T-cell (primary cell): ENCODE results near the gene UCHL5. TPM values are rescaled to one million over a fixed set of nuclear protein-coding genes. Genes with fewer than 3 reads are reported as not detected.

Source experiments
- ATAC-seq, 4 experiments: fragments of 200-7000 bp in 3 of 4; fragments of 150-1000 bp in 1 of 4; cut with Tn5 transposase; replicated peaks in 1 of 4; 1 replicate in 3 of 4; 2 replicates in 1 of 4; pipeline ENCODE4 v1.10.0; 2021; ENCODE audit warnings: moderate library complexity in 3 of 4, mild to moderate bottlenecking in 2 of 4, moderate number of reproducible peaks in 1 of 4
- CTCF ChIA-PET, 2 donors: fragments of 300-600 bp; sonication (Branson Sonifier 250); formaldehyde crosslinking; loops; one replicate each; lab custom pipeline; 2022; ENCODE audit warnings: antibody characterized with exemption in 2 of 2; lab: Charles Lee
- POLR2A ChIA-PET, 2 donors: fragments of 300-600 bp; sonication (Branson Sonifier 250); formaldehyde crosslinking; loops; one replicate each; lab custom pipeline; 2022; ENCODE audit warnings: antibody characterized with exemption in 2 of 2; lab: Charles Lee
- DNase-seq, 35 experiments: peaks; one replicate each; pipeline versions ENCODE4 v3.0.0 to v3.0.0-alpha.2; 2013 to 2023
- H3K27ac ChIP-seq: one replicate; pipeline ENCODE4 v1.5.1; 2013; ENCODE audit warnings: low read length
- H3K27me3 ChIP-seq, 2 experiments: replicated peaks in 1 of 2; 1 replicate in 1 of 2; 2 replicates in 1 of 2; pipeline versions ENCODE4 v1.6.1 to v1.7.0; 2013; ENCODE audit warnings: low read length in 1 of 2, mixed read lengths in 1 of 2; ENCODE audit not compliant: control insufficient read depth in 2 of 2, insufficient read depth in 2 of 2; ENCODE audit errors: extremely low read depth in 1 of 2
- H3K36me3 ChIP-seq, 2 donors: 1 replicate in 1 of 2; 2 replicates in 1 of 2; pipeline versions ENCODE4 v1.6.1 to v1.7.0; 2013; ENCODE audit warnings: low read length in 1 of 2; ENCODE audit not compliant: control insufficient read depth in 2 of 2, insufficient read depth in 1 of 2; ENCODE audit errors: extremely low read depth in 1 of 2
- H3K4me1 ChIP-seq, 2 experiments: 1 replicate in 1 of 2; 2 replicates in 1 of 2; pipeline versions ENCODE4 v1.6.1 to v1.7.0; 2013; ENCODE audit warnings: low read length in 2 of 2, mixed read lengths in 1 of 2; ENCODE audit not compliant: insufficient read depth in 2 of 2, control insufficient read depth in 1 of 2; ENCODE audit errors: extremely low read depth in 1 of 2
- H3K4me3 ChIP-seq, 2 donors: 1 replicate in 1 of 2; 2 replicates in 1 of 2; pipeline versions ENCODE4 v1.5.1 to v1.7.0; 2013; ENCODE audit warnings: mild to moderate bottlenecking in 2 of 2, low read length in 1 of 2, moderate library complexity in 1 of 2; ENCODE audit not compliant: control insufficient read depth in 1 of 2; ENCODE audit errors: extremely low read depth in 1 of 2
- H3K9me3 ChIP-seq: 2 replicates; pipeline ENCODE4 v1.7.0; 2013
- H3K27ac Mint-ChIP-seq, 2 donors: one replicate each; pipeline ENCODE4 v1.8.0; 2020 to 2021; ENCODE audit warnings: mild to moderate bottlenecking in 2 of 2, mixed read lengths in 2 of 2
- H3K27me3 Mint-ChIP-seq, 2 donors: one replicate each; pipeline ENCODE4 v1.8.0; 2021 to 2022; ENCODE audit warnings: mixed read lengths in 2 of 2
- H3K36me3 Mint-ChIP-seq: one replicate; pipeline ENCODE4 v1.8.0; 2021; ENCODE audit warnings: mixed read lengths
- H3K4me1 Mint-ChIP-seq, 3 donors: one replicate each; pipeline ENCODE4 v1.8.0; 2020 to 2022; ENCODE audit warnings: mixed read lengths in 3 of 3, mild to moderate bottlenecking in 1 of 3
- H3K4me3 Mint-ChIP-seq, 3 donors: one replicate each; pipeline ENCODE4 v1.8.0; 2020 to 2022; ENCODE audit warnings: mild to moderate bottlenecking in 3 of 3, mixed read lengths in 3 of 3, moderate library complexity in 3 of 3
- H3K9me3 Mint-ChIP-seq, 3 donors: one replicate each; pipeline ENCODE4 v1.8.0; 2020 to 2022; ENCODE audit warnings: mixed read lengths in 3 of 3
- WGBS: methylation state at CpG from one replicate; pipeline ENCODE4 v1.1.5; 2013; ENCODE audit warnings: missing lambda C conversion rate; ENCODE audit not compliant: insufficient coverage; 5-methylcytosine and 5-hydroxymethylcytosine counted together
- total RNA-seq, 35 experiments: library from RNA in 6 of 35; stranded (reverse) in 6 of 35; fragments of 120-200 nt in 1 of 35; gene quantifications; one replicate each; pipeline versions ENCODE4 v1.2.1 to v1.2.4 and lab custom pipeline; 2013 to 2026

Gene UCHL5
- 10 to 100 TPM; 20.8 to 32.2 (median 27.1) TPM for total RNA-seq
- 35.4 TPM for total RNA-seq (2013)
- 20.4 to 139 (median 35.3) reads per million in 29 experiments for total RNA-seq (lab: John Stamatoyannopoulos, UW)

- ATAC-seq (peak; percentile 96 to 99 (median 98)), DNase-seq (peak; percentile 79 to 97 (median 93))
- CTCF ChIA-PET, result interaction anchor here in 1 of 2 donors (0.7 to 1.8 kb wide), 12 partner anchors 12 to 1230 kb away, joined by 3 to 19 read pairs (median 4); partner anchors contain the start of genes CDC73 and GLRX2
- Mint-ChIP-seq H3K9me3 (no peaks in the 10 kb centered on the region), H3K27ac (peak within 1 kb of the TSS; percentile 96 to 97), H3K4me1 (peaks cover 67 to 69% (median 68%) of the 10 kb centered on the region in 3 donors), H3K4me3 (peak within 1 kb of the TSS; percentile 93 to 98 (median 96)), H3K27me3 (no peaks in the 10 kb centered on the region), H3K36me3 (peaks cover 11% of the 10 kb centered on the region)
- Histone ChIP-seq H3K4me1 (peaks cover 12 to 20% of the 10 kb centered on the region in 2 experiments), H3K4me3 (peak within 1 kb of the TSS; percentile 98 to 99), H3K27me3 (no peaks in the 10 kb centered on the region), H3K27ac (peak within 1 kb of the TSS; percentile 92), H3K9me3 (no peaks in the 10 kb centered on the region), H3K36me3 (no peaks in the 10 kb centered on the region)
- POLR2A ChIA-PET, result interaction anchor here in 1 of 2 donors (0.6 to 1.6 kb wide), 5 partner anchors 63 to 543 kb away, joined by 3 to 11 read pairs (median 3); no protein-coding TSS in a partner anchor
- under 1% methylated on average over 63 of the region's 74 CpGs for WGBS
Measured at GRCh38 chr1:193059282-193060114, at the start of gene UCHL5, which contains the start of gene RO60. Gene UCHL5, minus strand, starts transcription at chr1:193059360. Its CDS starts 100 bp downstream, at chr1:193059260. Gene RO60, plus strand, starts transcription at chr1:193059612. Its CDS starts 9,443 bp downstream, at chr1:193069055.

GRCh38 chr1:193108471-193108870 lies 49.3 kb upstream of the UCHL5 start:
- H3K27ac Mint-ChIP-seq, result no peak overlapping the region

GRCh38 chr1:193105821-193106177 lies 46.6 kb upstream of the UCHL5 start:
- Histone ChIP-seq H3K27ac (no peak overlapping the region), H3K4me1 (peaks cover 7 to 8% of the 10 kb centered on the region in 2 experiments), H3K27me3 (no peaks in the 10 kb centered on the region), H3K4me3 (peak overlapping the region; percentile 49 to 75), H3K36me3 (no peaks in the 10 kb centered on the region), H3K9me3 (no peaks in the 10 kb centered on the region)
- no peak for DNase-seq
- Mint-ChIP-seq H3K4me1 (peaks cover 21 to 30% (median 25%) of the 10 kb centered on the region in 3 donors), H3K27ac (peak overlapping the region; percentile 55 to 64), H3K36me3 (peaks cover 3% of the 10 kb centered on the region), H3K4me3 (peak overlapping the region; percentile 89 to 92 (median 90)), H3K9me3 (no peaks in the 10 kb centered on the region), H3K27me3 (no peaks in the 10 kb centered on the region)
- ATAC-seq, result no peak
- no CpG with 5 or more reads among the region's 4 CpGs for WGBS
- CTCF ChIA-PET, result no interaction called here
- POLR2A ChIA-PET, result interaction anchor here (0.6 to 0.7 kb wide), 4 partner anchors 15 to 298 kb away, joined by 3 to 8 read pairs (median 4); no protein-coding TSS in a partner anchor

More at GRCh38 chr1:193108471-193108870, 49.3 kb upstream of the UCHL5 start:
- Histone ChIP-seq H3K9me3 (no peaks in the 10 kb centered on the region), H3K27ac (no peak overlapping the region), H3K27me3 (no peaks in the 10 kb centered on the region), H3K4me1 (peaks cover 7 to 8% of the 10 kb centered on the region in 2 experiments), H3K4me3 (no peak overlapping the region), H3K36me3 (no peaks in the 10 kb centered on the region)
- WGBS, result 88% methylated on average over 1 of the region's 3 CpGs
- Mint-ChIP-seq H3K36me3 (no peaks in the 10 kb centered on the region), H3K27me3 (no peaks in the 10 kb centered on the region), H3K4me1 (peaks cover 9 to 17% (median 16%) of the 10 kb centered on the region in 3 donors), H3K9me3 (no peaks in the 10 kb centered on the region), H3K4me3 (no peak overlapping the region)
- ChIA-PET POLR2A (no interaction called here), CTCF (interaction anchor here in 1 of 2 donors (1.0 kb wide), 1 partner anchor 18 kb away, joined by 4 read pairs; no protein-coding TSS in a partner anchor)
- ATAC-seq (no peak), DNase-seq (no peak)

GRCh38 chr1:193104907-193105820 lies 46.0 kb upstream of the UCHL5 start, which contains the start of gene GLRX2:
Gene GLRX2, minus strand, starts transcription at chr1:193105414. Its CDS starts 32 bp downstream, at chr1:193105382.
- POLR2A ChIA-PET, result interaction anchor here (0.5 to 1.4 kb wide), 5 partner anchors 15 to 297 kb away, joined by 3 to 9 read pairs (median 5); no protein-coding TSS in a partner anchor
- H3K4me3 ChIP-seq, result peak within 1 kb of the TSS; percentile 75 to 93
- CTCF ChIA-PET, result interaction anchor here in 1 of 2 donors (0.9 to 1.8 kb wide), 4 partner anchors 16 to 46 kb away, joined by 3 to 6 read pairs (median 5); partner anchors contain the start of genes CDC73, RO60 and UCHL5

GRCh38 chr1:193104502-193104906 lies 45.3 kb upstream of the UCHL5 start:
- peaks cover 21 to 30% (median 25%) of the 10 kb centered on the region in 3 donors for H3K4me1 Mint-ChIP-seq
- H3K27me3 Mint-ChIP-seq, result no peaks in the 10 kb centered on the region
- peak; percentile 31 to 41 (median 34) for ATAC-seq
- POLR2A ChIA-PET, result interaction anchor here (0.5 to 1.4 kb wide), 3 partner anchors 18 to 441 kb away, joined by 3 to 9 read pairs (median 4); no protein-coding TSS in a partner anchor
- DNase-seq, result peak in 5 of 35 experiments; percentile 5 to 31 (median 18)
- under 1% methylated on average over 19 of the region's 24 CpGs for WGBS
- peak overlapping the region; percentile 67 to 74 for H3K27ac Mint-ChIP-seq
- Histone ChIP-seq H3K27me3 (no peaks in the 10 kb centered on the region), H3K4me1 (peaks cover 7 to 8% of the 10 kb centered on the region in 2 experiments), H3K27ac (peak overlapping the region; percentile 45), H3K4me3 (peak overlapping the region; percentile 75 to 93), H3K36me3 (peaks cover 0 to 11% of the 10 kb centered on the region in 2 donors), H3K9me3 (no peaks in the 10 kb centered on the region)
- H3K4me3 Mint-ChIP-seq, result peak overlapping the region; percentile 89 to 92 (median 90)
- peaks cover 15% of the 10 kb centered on the region for H3K36me3 Mint-ChIP-seq
- no peaks in the 10 kb centered on the region for H3K9me3 Mint-ChIP-seq
- CTCF ChIA-PET, result interaction anchor here (0.5 to 1.8 kb wide), 5 partner anchors 17 to 73 kb away, joined by 3 to 6 read pairs (median 5); partner anchors contain the start of genes CDC73 (in 1 of the 2), RO60 (in 1 of the 2) and UCHL5 (in 1 of the 2)

More at GRCh38 chr1:193104907-193105820, 46.0 kb upstream of the UCHL5 start, which contains the start of gene GLRX2:
- peak; percentile 19 to 71 (median 44) for DNase-seq
- no peaks in the 10 kb centered on the region for H3K9me3 Mint-ChIP-seq
- H3K4me3 Mint-ChIP-seq, result peak within 1 kb of the TSS; percentile 89 to 92 (median 90)
- H3K27me3 Mint-ChIP-seq, result no peaks in the 10 kb centered on the region
- WGBS, result under 1% methylated on average over 69 of the region's 73 CpGs
- H3K4me1 Mint-ChIP-seq, result peaks cover 21 to 30% (median 25%) of the 10 kb centered on the region in 3 donors
- Histone ChIP-seq H3K27me3 (no peaks in the 10 kb centered on the region), H3K36me3 (peaks cover 0 to 5% of the 10 kb centered on the region in 2 donors), H3K4me1 (peaks cover 7 to 8% of the 10 kb centered on the region in 2 experiments), H3K27ac (peak within 1 kb of the TSS; percentile 45), H3K9me3 (no peaks in the 10 kb centered on the region)
- H3K36me3 Mint-ChIP-seq, result peaks cover 9% of the 10 kb centered on the region
- H3K27ac Mint-ChIP-seq, result peak within 1 kb of the TSS; percentile 67 to 74
- peak; percentile 93 to 96 (median 94) for ATAC-seq
